ENCODE results near the gene LYZL6. TPM values are rescaled to one million over a fixed set of nuclear protein-coding genes. Genes with fewer than 3 reads are reported as not detected.
A peak's percentile ranks its signal among the peaks of the same experiment; 100 is the strongest.

The LYZL6 gene
- total RNA-seq, 1 experiment from 2014 or later: not detected

DNA sequence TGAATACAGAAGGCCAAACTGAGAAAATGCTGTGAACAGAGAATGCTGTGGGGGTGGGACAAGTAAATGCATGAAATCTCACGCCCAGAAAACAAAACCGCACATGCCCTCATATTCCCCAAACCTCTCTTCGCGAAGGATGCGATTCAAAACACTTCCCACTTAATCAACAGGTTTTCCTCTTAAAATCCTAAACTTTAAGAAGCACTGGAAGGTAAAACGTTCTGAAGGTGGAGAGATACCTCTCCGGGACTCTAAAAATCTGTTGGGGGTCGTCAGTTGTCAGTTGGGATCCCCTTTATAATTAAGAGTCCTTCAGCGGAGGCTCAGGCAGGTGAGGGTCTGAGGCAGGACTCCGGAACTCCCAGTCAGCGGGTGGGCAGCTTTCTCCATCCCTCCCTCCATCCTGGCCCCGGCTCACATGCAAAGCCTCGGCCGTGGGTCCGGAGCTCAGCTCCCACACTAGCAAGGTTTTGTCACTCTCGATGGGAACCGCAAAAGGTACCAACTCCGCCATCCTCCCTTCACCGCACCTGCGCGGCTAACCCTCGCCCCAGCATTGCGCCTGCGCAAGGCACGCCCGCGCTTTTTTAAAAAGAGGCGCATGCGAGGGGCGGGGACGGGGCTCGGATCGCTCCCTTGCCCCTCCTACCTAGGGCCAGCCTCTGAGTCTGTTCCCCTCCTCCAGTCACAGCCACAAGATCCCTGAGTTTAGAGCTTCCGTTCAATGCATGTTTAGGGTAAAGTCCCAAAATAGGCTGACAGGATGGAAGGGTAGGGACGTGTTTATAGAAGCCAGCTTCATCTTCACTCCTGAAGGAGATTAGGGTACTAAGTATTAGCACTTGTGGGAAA is 13.1 kb downstream of the LYZL6 start, which contains the start of gene RDM1:
RDM1 (minus strand) TSS at position 563 of the 855 bp plus-strand sequence; CDS start at position 517, 46 bp downstream.
- in situ Hi-C loops (cut with HindIII; ENCODE audit: low pct_unique_long_range_greater_than_20kb, low sequenced_read_pairs): no loop called here
- BruUV-seq (replicated peaks): no TSS peak
- TF ChIP-seq TCF7L2 (IDR thresholded peaks at IDR 0.05; ENCODE audit: low read depth, low read length): no peak
- peak; percentile 88 for TF ChIP-seq POLR2AphosphoS5 (IDR thresholded peaks at IDR 0.05; ENCODE audit: low read depth, low read length)
- no peak for TF ChIP-seq CTCF (IDR thresholded peaks at IDR 0.05)
- 0 out of 2 replicates have a peak, but pooled peaks have one; percentile 68 for TF ChIP-seq SIN3A (IDR thresholded peaks at IDR 0.05; ENCODE audit: borderline replicate concordance, insufficient read depth, low read depth, low read length)
- TF ChIP-seq REST (IDR thresholded peaks at IDR 0.05; ENCODE audit: insufficient read depth in 1 of 2, low read depth in 2 of 2, low read length in 1 of 2): 0 out of 4 replicates have a peak, but pooled peaks of 1 of the 2 experiments have one; percentile 27

DNA sequence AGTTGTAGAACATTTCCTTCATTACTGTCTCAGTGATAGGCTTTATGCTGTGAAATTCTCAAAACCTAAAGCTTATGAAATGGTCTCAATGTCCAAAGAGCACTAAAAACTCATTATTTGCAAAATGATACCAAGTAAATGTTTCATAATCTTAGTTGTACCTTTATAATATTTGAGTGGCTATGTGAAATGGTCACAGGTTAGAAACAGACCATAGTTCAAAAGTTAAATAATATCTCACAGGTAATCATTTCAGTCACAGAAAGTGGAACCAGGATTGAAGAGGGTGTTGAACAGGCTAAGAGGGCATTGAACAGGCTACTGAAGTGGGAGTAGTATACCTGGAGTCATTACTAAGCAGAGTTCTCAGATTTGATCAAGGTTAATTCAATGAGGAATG is 15.8 kb downstream of the LYZL6 start:
- ChIA-PET POLR2A (no interaction called here), CTCF (interaction anchor here (0.6 kb wide), 1 partner anchor 26 kb away, joined by 5 read pairs; no protein-coding TSS in a partner anchor)
- TF ChIP-seq POLR2AphosphoS5 (IDR thresholded peaks at IDR 0.05; ENCODE audit: low read depth, low read length): no peak
- TF ChIP-seq TCF7L2 (IDR thresholded peaks at IDR 0.05; ENCODE audit: low read depth, low read length): no peak
- TF ChIP-seq CTCF (IDR thresholded peaks at IDR 0.05): no peak
- TF ChIP-seq REST (IDR thresholded peaks at IDR 0.05; ENCODE audit: insufficient read depth in 1 of 2, low read depth in 2 of 2, low read length in 1 of 2): no peak
- TF ChIP-seq SIN3A (IDR thresholded peaks at IDR 0.05; ENCODE audit: borderline replicate concordance, insufficient read depth, low read depth, low read length): no peak
- ATAC-seq (no peak), DNase-seq (ENCODE audit: low read depth, low spot score) (no peak)
- intact Hi-C loops (cut with micrococcal nuclease; ENCODE audit: unreplicated experiment) (no loop called here), in situ Hi-C loops (cut with HindIII; ENCODE audit: low pct_unique_long_range_greater_than_20kb, low sequenced_read_pairs) (no loop called here)
- Histone ChIP-seq H3K4me1 (ENCODE audit: control insufficient read depth, insufficient read depth, low read length) (peaks cover 16% of the 10 kb centered on the region), H3K27ac (ENCODE audit: low read length) (no peak overlapping the region), H3K36me3 (ENCODE audit: control insufficient read depth, insufficient read depth, low read length) (no peaks in the 10 kb centered on the region; the same call in 1 of the 2 replicates), H3K4me3 (ENCODE audit: low read depth in 2 of 2, low read length in 2 of 2) (no peak overlapping the region), H3K27me3 (ENCODE audit: control insufficient read depth, insufficient read depth, low read length) (no peaks in the 10 kb centered on the region), H3K9me3 (ENCODE audit: control insufficient read depth, insufficient read depth, low read depth, low read length) (no peaks in the 10 kb centered on the region)
- no TSS peak for BruUV-seq (replicated peaks)

More for the DNA sequence above, 13.1 kb downstream of the LYZL6 start, which contains the start of gene RDM1:
- H3K4me3 ChIP-seq (ENCODE audit: low read depth in 2 of 2, low read length in 2 of 2): peak within 1 kb of the TSS; percentile 71 to 73
- H3K36me3 ChIP-seq (ENCODE audit: control insufficient read depth, insufficient read depth, low read length): no peaks in the 10 kb centered on the region; the same call in 1 of the 2 replicates
- POLR2A ChIA-PET: no interaction called here
- peak within 1 kb of the TSS; percentile 88 for H3K27ac ChIP-seq (ENCODE audit: low read length)
- H3K4me1 ChIP-seq (ENCODE audit: control insufficient read depth, insufficient read depth, low read length): peaks cover 16% of the 10 kb centered on the region
- peak; percentile 32 for DNase-seq (ENCODE audit: low read depth, low spot score)
- no peaks in the 10 kb centered on the region for H3K27me3 ChIP-seq (ENCODE audit: control insufficient read depth, insufficient read depth, low read length)
- intact Hi-C loops (cut with micrococcal nuclease; ENCODE audit: unreplicated experiment): no loop called here
- no peaks in the 10 kb centered on the region for H3K9me3 ChIP-seq (ENCODE audit: control insufficient read depth, insufficient read depth, low read depth, low read length)
- CTCF ChIA-PET: interaction anchor here (1.0 kb wide), 1 partner anchor 9 kb away, joined by 10 read pairs; no protein-coding TSS in a partner anchor
- peak; percentile 100 for ATAC-seq
